HepG2 (cell line): ENCODE measurements around the gene SND1. TPM values are rescaled to one million over a fixed set of nuclear protein-coding genes. Genes with fewer than 3 reads are reported as not detected.
A peak's percentile ranks its signal among the peaks of the same experiment; 100 is the strongest.

Experiments used
- ATAC-seq: fragments of 200-7000 bp; cut with Tn5 transposase; 3 replicates; pipeline ENCODE4 v1.9.1; 2020; ENCODE audit warnings: mild to moderate bottlenecking, moderate library complexity
- BruUV-seq: library from RNA; stranded (reverse); fragments of 400-500 nt; replicated peaks from 2 replicates; lab custom pipeline; 2021; lab: Mats Ljungman, UMichigan
- CTCF ChIA-PET: fragments of 300-600 bp; formaldehyde crosslinking; extraction: SDS; loops from one replicate; lab custom pipeline; 2021; ENCODE audit warnings: low total read pairs, inconsistent platforms, low intra/inter-chr PET ratio; lab: Yijun Ruan, JAX
- POLR2A ChIA-PET: fragments of 350-600 bp; sonication (Branson Sonifier 250); formaldehyde crosslinking; loops from one replicate; lab custom pipeline; 2020; ENCODE audit warnings: antibody characterized with exemption, inconsistent platforms; lab: Yijun Ruan, JAX
- DNase-seq: peaks from one replicate; pipeline ENCODE4 v3.0.0-alpha.2; 2015; ENCODE audit warnings: low spot score
- FAIRE-seq: peaks from 3 replicates; lab custom pipeline; 2011; peaks lifted over from hg19 to GRCh38; lab: Jason Lieb, UNC
- H2AFZ ChIP-seq: one replicate; pipeline ENCODE4 v1.6.1; 2011; ENCODE audit warnings: low read length, inconsistent platforms
- H3K27ac ChIP-seq: fragments of 300-600 bp; 3 replicates; pipeline ENCODE4 v1.8.0; 2011; ENCODE audit warnings: mixed run types, mild to moderate bottlenecking, mixed read lengths, low read length, inconsistent platforms; ENCODE audit not compliant: insufficient read depth; ENCODE audit errors: extremely low read length
- H3K27me3 ChIP-seq, 2 experiments: fragments of 200-600 bp in 1 of 2; 2 replicates in 1 of 2; 3 replicates in 1 of 2; pipeline versions ENCODE4 v1.6.0 to v1.8.0; 2011; ENCODE audit warnings: low read length in 2 of 2, mild to moderate bottlenecking in 2 of 2, moderate library complexity in 2 of 2, inconsistent platforms in 1 of 2; ENCODE audit not compliant: insufficient read depth in 2 of 2, control insufficient read depth in 1 of 2
- H3K36me3 ChIP-seq, 2 experiments: fragments of 200-600 bp in 1 of 2; replicated peaks in 1 of 2; 2 replicates in 1 of 2; 3 replicates in 1 of 2; pipeline versions ENCODE4 v1.5.1 to v1.8.0; 2011; ENCODE audit warnings: low read length in 2 of 2, inconsistent platforms in 1 of 2; ENCODE audit not compliant: insufficient read depth in 2 of 2, control insufficient read depth in 1 of 2
- H3K4me1 ChIP-seq: 2 replicates; pipeline ENCODE4 v1.5.1; 2012; ENCODE audit warnings: low read length, inconsistent platforms; ENCODE audit not compliant: insufficient read depth
- H3K4me2 ChIP-seq: 2 replicates; pipeline ENCODE4 v1.6.0; 2011; ENCODE audit warnings: low read depth, low read length, inconsistent platforms
- H3K4me3 ChIP-seq, 3 experiments: fragments of 200-600 bp in 1 of 3; sonication (generic), shearing (Covaris generic) in 1 of 3; replicated peaks in 1 of 3; 2 replicates each; pipeline ENCODE4 v1.5.1; 2011 to 2016; ENCODE audit warnings: low read length in 3 of 3, inconsistent platforms in 2 of 3, low read depth in 2 of 3, mild to moderate bottlenecking in 2 of 3, control low read depth in 1 of 3, mixed read lengths in 1 of 3; ENCODE audit not compliant: insufficient read depth in 1 of 3
- H3K79me2 ChIP-seq: one replicate; pipeline ENCODE4 v1.6.1; 2011; ENCODE audit warnings: low read length, inconsistent platforms; ENCODE audit not compliant: insufficient read depth
- H3K9ac ChIP-seq: 2 replicates; pipeline ENCODE4 v1.6.0; 2011; ENCODE audit warnings: mild to moderate bottlenecking, low read depth, low read length, inconsistent platforms; ENCODE audit not compliant: insufficient read depth
- H3K9me3 ChIP-seq: 2 replicates; pipeline ENCODE4 v1.5.1; 2012; ENCODE audit warnings: mild to moderate bottlenecking, low read length
- H4K20me1 ChIP-seq: 2 replicates; pipeline ENCODE4 v1.6.0; 2011; ENCODE audit warnings: inconsistent platforms, mild to moderate bottlenecking, low read length, moderate library complexity; ENCODE audit not compliant: insufficient read depth
- ADNP ChIP-seq: sonication (generic); formaldehyde crosslinking; IDR thresholded peaks from 2 replicates; pipeline ENCODE4 v1.4.0; 2020; ENCODE audit warnings: missing genetic modification reagents
- HCFC1 ChIP-seq: fragments of 150-350 bp; IDR thresholded peaks from 2 replicates; pipeline ENCODE4 v1.6.1; 2014; ENCODE audit warnings: low read depth, low read length
- KDM5B ChIP-seq: sonication (generic); formaldehyde crosslinking; IDR thresholded peaks from 2 replicates; pipeline ENCODE4 v1.4.0; 2020; ENCODE audit warnings: missing genetic modification reagents, mild to moderate bottlenecking, borderline replicate concordance
- MIER3 ChIP-seq: IDR thresholded peaks from 2 replicates; pipeline ENCODE4 v1.6.1; 2016; ENCODE audit warnings: missing compliant biosample characterization, borderline replicate concordance
- POLR2AphosphoS2 ChIP-seq: IDR thresholded peaks from 2 replicates; pipeline ENCODE4 v1.6.1; 2011; ENCODE audit warnings: low read depth, low read length, improper control_type of control experiment
- PRPF4 ChIP-seq: fragments of 200-400 bp; formaldehyde crosslinking; IDR thresholded peaks from 2 replicates; pipeline ENCODE4 v1.6.1; 2016; ENCODE audit warnings: low read length, low read depth; ENCODE audit not compliant: poor library complexity, severe bottlenecking
- ZBTB38 ChIP-seq: sonication (generic); formaldehyde crosslinking; IDR thresholded peaks from 2 replicates; pipeline ENCODE4 v1.5.1; 2020; ENCODE audit warnings: mild to moderate bottlenecking, missing genetic modification reagents
- ZNF20 ChIP-seq: sonication (generic); formaldehyde crosslinking; IDR thresholded peaks from 2 replicates; pipeline ENCODE4 v1.4.0; 2020; ENCODE audit warnings: mild to moderate bottlenecking, moderate library complexity, missing genetic modification reagents
- ZNF563 ChIP-seq: sonication (generic); formaldehyde crosslinking; IDR thresholded peaks from 2 replicates; pipeline ENCODE4 v1.8.0; 2022; ENCODE audit warnings: mild to moderate bottlenecking, moderate library complexity, missing genetic modification reagents
- ZNF878 ChIP-seq: sonication (generic); formaldehyde crosslinking; IDR thresholded peaks from 2 replicates; pipeline ENCODE4 v1.8.1; 2023; ENCODE audit warnings: mild to moderate bottlenecking, missing genetic modification reagents, moderate library complexity
- WGBS: methylation state at CpG from one replicate; pipeline ENCODE4 v1.1.6; 2017; ENCODE audit warnings: low lambda C conversion rate; 5-methylcytosine and 5-hydroxymethylcytosine counted together
- in situ Hi-C: cut with HindIII; loops from 2 replicates; pipeline ENCODE4 v1.10.0; 2017; ENCODE audit warnings: low pct_unique_long_range_greater_than_20kb; ENCODE audit not compliant: extremely low pct_ligation_motif_present
- intact Hi-C: fragments of 100-400 bp; cut with micrococcal nuclease; formaldehyde crosslinking; loops from one replicate; pipeline ENCODE4 v1.10.0; 2022; ENCODE audit not compliant: unreplicated experiment
- polyA plus RNA-seq, 8 experiments: library from polyadenylated mRNA; depleted of rRNA in 3 of 8; stranded (reverse) in 7 of 8; unstranded in 1 of 8; fragments of >200 nt; fragmentation: Illumina TruSeq in 4 of 8; extraction: Trizol in 4 of 8; gene quantifications; 2 replicates each; pipeline versions ENCODE4 v1.2.1 to v1.2.3, GENCODE V29; 2011 to 2016; ENCODE audit warnings: low read depth in 4 of 8, missing spikeins in 1 of 8, mixed read lengths in 1 of 8; ENCODE audit not compliant: insufficient read depth in 1 of 8
- total RNA-seq, 5 experiments: library from RNA; depleted of rRNA; stranded (reverse); fragments of >200 nt; fragmentation: Illumina TruSeq; extraction: Trizol; gene quantifications; 2 replicates each; pipeline ENCODE4 v1.2.3, GENCODE V29; 2016; ENCODE audit warnings: low read depth in 1 of 5
- TF ChIP-seq, protein P1 (sequence below): IDR thresholded peaks from 2 replicates; pipeline ENCODE4 v1.6.1; 2016
- TF ChIP-seq, protein P2 (sequence below): sonication (generic); formaldehyde crosslinking; IDR thresholded peaks from 2 replicates; pipeline ENCODE4 v1.8.0; 2023; ENCODE audit warnings: mild to moderate bottlenecking, missing genetic modification reagents
- TF ChIP-seq, protein P3 (sequence below): sonication (generic); formaldehyde crosslinking; IDR thresholded peaks from 2 replicates; pipeline ENCODE4 v1.4.0; 2020; ENCODE audit warnings: missing genetic modification reagents
- TF ChIP-seq, protein P4 (sequence below): sonication (generic); formaldehyde crosslinking; IDR thresholded peaks from 2 replicates; pipeline ENCODE4 v1.4.0; 2020; ENCODE audit warnings: missing genetic modification reagents, mild to moderate bottlenecking, borderline replicate concordance

SND1 gene
- total and polyA plus RNA-seq, 2 of the 13 experiments (the other 11 are each of a cell fraction or from before 2014, with no cell fraction given) = 110 to 182 TPM

DNA sequence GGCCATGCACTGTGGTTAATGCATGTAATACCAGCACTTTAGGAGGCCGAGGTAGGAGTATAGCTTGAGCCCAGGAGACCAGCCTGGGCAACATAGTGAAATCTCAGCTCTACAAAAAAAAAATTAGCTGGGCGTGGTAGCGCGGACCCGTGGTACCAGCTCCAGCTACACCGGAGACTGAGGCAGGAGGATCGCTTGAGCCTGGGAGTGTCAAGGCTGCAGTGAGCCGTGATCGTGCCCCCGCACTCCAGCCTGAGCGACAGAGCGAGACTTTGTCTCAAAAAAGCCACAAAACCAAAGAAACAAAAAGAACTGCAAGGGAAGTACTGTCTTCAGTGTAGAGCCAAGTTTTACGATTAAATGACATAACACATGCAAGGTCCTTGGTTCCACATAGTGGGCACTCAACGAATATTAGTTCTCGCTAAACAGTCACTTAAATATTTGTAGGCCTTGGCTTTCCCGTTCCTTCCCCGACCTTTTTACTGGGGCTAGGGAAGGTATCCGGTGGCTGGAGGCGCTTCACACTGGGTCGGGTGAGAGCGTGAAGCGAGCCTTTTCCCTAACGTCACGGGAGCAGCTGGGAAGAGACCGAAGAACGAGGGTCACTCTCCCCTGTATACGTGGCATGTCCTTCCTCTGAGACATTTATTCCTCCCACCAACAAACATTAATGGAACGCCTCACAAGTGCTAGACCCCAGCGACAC lies 993 bp upstream of the SND1 start:
- FAIRE-seq = no peak
- intact Hi-C loops = loop anchor here (10.0 kb wide), 2 partner anchors 66 to 256 kb away; partner anchors contain the start of genes ARF5, GCC1 and ZNF800
- TF ChIP-seq KDM5B (CRISPR knock-in tag) (0 out of 2 replicates have a peak, but pooled peaks have one; percentile 17), ZNF563 (CRISPR knock-in tag) (0 out of 2 replicates have a peak, but pooled peaks have one; percentile 12), MIER3 (0 out of 2 replicates have a peak, but pooled peaks have one; percentile 2), HCFC1 (no peak), PRPF4 (peak; percentile 88), ZNF20 (no peak), ZBTB38 (CRISPR knock-in tag) (peak; percentile 99), POLR2AphosphoS2 (no peak), ZNF878 (CRISPR knock-in tag) (no peak), ADNP (CRISPR knock-in tag) (no peak)
- TF ChIP-seq, protein P1, sequence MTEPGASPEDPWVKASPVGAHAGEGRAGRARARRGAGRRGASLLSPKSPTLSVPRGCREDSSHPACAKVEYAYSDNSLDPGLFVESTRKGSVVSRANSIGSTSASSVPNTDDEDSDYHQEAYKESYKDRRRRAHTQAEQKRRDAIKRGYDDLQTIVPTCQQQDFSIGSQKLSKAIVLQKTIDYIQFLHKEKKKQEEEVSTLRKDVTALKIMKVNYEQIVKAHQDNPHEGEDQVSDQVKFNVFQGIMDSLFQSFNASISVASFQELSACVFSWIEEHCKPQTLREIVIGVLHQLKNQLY (CRISPR knock-in tag) = no peak
- TF ChIP-seq, protein P2, sequence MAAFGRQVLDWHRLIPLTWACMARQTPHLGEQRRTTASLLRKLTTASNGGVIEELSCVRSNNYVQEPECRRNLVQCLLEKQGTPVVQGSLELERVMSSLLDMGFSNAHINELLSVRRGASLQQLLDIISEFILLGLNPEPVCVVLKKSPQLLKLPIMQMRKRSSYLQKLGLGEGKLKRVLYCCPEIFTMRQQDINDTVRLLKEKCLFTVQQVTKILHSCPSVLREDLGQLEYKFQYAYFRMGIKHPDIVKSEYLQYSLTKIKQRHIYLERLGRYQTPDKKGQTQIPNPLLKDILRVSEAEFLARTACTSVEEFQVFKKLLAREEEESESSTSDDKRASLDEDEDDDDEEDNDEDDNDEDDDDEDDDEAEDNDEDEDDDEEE (CRISPR knock-in tag) = 0 out of 2 replicates have a peak, but pooled peaks have one; percentile 66
- TF ChIP-seq, protein P3, sequence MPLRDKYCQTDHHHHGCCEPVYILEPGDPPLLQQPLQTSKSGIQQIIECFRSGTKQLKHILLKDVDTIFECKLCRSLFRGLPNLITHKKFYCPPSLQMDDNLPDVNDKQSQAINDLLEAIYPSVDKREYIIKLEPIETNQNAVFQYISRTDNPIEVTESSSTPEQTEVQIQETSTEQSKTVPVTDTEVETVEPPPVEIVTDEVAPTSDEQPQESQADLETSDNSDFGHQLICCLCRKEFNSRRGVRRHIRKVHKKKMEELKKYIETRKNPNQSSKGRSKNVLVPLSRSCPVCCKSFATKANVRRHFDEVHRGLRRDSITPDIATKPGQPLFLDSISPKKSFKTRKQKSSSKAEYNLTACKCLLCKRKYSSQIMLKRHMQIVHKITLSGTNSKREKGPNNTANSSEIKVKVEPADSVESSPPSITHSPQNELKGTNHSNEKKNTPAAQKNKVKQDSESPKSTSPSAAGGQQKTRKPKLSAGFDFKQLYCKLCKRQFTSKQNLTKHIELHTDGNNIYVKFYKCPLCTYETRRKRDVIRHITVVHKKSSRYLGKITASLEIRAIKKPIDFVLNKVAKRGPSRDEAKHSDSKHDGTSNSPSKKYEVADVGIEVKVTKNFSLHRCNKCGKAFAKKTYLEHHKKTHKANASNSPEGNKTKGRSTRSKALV (CRISPR knock-in tag) = no peak
- TF ChIP-seq, protein P4, sequence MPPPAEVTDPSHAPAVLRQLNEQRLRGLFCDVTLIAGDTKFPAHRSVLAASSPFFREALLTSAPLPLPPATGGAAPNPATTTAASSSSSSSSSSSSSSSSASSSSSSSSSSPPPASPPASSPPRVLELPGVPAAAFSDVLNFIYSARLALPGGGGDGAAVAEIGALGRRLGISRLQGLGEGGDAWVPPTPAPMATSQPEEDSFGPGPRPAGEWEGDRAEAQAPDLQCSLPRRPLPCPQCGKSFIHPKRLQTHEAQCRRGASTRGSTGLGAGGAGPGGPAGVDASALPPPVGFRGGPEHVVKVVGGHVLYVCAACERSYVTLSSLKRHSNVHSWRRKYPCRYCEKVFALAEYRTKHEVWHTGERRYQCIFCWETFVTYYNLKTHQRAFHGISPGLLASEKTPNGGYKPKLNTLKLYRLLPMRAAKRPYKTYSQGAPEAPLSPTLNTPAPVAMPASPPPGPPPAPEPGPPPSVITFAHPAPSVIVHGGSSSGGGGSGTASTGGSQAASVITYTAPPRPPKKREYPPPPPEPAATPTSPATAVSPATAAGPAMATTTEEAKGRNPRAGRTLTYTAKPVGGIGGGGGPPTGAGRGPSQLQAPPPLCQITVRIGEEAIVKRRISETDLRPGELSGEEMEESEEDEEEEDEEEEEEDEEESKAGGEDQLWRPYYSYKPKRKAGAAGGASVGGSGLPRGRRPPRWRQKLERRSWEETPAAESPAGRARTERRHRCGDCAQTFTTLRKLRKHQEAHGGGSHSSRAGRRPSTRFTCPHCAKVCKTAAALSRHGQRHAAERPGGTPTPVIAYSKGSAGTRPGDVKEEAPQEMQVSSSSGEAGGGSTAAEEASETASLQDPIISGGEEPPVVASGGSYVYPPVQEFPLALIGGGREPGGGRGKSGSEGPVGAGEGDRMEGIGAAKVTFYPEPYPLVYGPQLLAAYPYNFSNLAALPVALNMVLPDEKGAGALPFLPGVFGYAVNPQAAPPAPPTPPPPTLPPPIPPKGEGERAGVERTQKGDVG (CRISPR knock-in tag) = peak; percentile 48; the same call in 1 of the 2 replicates

More for the DNA sequence above, 993 bp upstream of the SND1 start:
- ChIA-PET POLR2A (interaction anchor here (0.6 to 1.0 kb wide), 2 partner anchors 25 to 69 kb away, joined by 3 to 4 read pairs; no protein-coding TSS in a partner anchor), CTCF (no interaction called here)
- no peaks in the 10 kb centered on the region; a peak in 1 of 5 replicates for H3K27me3 ChIP-seq
- 93% methylated on average over 28 of the region's 29 CpGs for WGBS
- H3K36me3 ChIP-seq = peaks cover 1 to 5% of the 10 kb centered on the region in 2 experiments; a peak in 2 of 5 replicates
- H3K79me2 ChIP-seq = peaks cover 40% of the 10 kb centered on the region
- BruUV-seq = TSS peak; percentile 99
- no peak for ATAC-seq
- H3K4me3 ChIP-seq = peak overlapping the region; percentile 58 to 98 (median 59); a peak in 5 of 6 replicates
- H4K20me1 ChIP-seq = peaks cover 28% of the 10 kb centered on the region
- H2AFZ ChIP-seq = peak overlapping the region; percentile 60
- H3K27ac ChIP-seq = peak overlapping the region; percentile 88
- H3K4me1 ChIP-seq = peaks cover 56% of the 10 kb centered on the region
- H3K9me3 ChIP-seq = no peaks in the 10 kb centered on the region
- H3K4me2 ChIP-seq = peak overlapping the region; percentile 81
- in situ Hi-C loops = loop anchor here (5.0 kb wide), 1 partner anchor 59 kb away; the partner anchor contains the start of gene FSCN3
- no peak for DNase-seq
- H3K9ac ChIP-seq = peak overlapping the region; percentile 79
